GM19395 (cell line): ENCODE data around the gene UTRN.

Source experiments
- ATAC-seq: cut with Tn5 transposase; IDR thresholded peaks from one replicate; pipeline ENCODE4 v1.9.1; 2021; ENCODE audit warnings: mild to moderate bottlenecking, moderate library complexity; ENCODE audit not compliant: unreplicated experiment

The UTRN gene

DNA sequence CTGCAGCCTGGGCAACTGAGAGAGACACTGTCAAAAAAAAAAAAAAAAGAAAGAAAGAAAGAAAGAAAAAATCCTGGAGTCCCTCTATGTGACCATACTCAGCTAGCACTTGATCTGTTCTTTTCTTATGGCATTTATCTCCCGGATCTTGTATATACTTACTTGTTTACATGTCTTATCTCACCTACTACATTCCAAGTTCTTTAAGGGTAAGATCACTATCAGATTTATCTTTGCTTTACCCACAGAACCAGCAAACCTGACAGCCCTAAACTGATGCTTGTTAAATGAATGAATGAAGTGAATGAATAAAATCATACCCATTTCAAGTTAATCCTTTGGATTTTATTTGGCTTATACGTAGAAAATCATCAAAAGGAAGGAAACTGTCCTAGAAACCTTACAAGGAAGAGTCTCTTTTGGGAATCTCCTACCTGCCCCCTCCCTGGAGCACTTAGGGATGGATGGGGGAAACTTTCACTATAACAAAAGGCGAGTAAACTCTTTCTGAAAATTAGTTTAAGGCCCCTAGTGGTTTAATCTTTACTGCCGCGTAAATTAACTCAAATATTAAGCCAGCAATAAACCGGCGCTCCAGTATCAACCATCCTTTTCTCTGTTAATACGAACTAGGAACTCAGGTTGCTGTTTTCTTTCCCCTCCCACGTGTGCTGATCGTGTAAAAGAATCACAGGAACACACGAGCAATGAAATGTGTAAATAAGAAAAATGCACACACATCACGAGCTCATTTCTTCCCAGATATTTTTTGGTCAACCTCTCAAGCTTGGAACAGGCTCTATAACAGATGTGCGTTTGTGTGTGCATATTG lies 1.3 kb upstream of the UTRN start:
- no peak for ATAC-seq

DNA sequence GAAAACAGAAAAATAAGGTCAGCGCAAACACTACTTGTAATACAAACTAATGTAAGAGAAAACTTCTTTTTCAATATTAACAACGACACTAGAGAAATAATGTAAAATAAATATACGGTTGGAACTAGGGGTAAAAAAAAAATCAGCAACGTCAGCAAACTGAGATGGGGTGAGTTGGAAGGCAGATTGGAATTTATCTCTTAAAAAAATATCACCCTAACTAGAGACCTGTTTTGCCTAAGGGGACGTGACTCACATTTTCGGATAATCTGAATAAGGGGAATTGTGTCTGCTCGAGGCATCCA lies 705 bp upstream of the UTRN start:
- no peak for ATAC-seq

DNA sequence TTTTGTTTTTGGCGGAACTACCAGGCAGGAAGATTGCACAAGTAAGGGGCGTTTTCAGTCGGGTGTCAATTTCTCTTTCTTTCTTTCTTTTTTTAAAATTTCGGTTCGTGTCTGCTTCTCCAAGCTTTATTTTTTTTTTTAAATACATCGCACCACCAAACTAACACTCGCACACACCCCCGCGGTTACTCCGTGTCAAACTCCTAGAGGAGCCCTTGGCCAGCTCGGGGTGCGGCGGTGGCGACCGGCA lies 338 bp downstream of the UTRN start:
- ATAC-seq, result peak; percentile 41

DNA sequence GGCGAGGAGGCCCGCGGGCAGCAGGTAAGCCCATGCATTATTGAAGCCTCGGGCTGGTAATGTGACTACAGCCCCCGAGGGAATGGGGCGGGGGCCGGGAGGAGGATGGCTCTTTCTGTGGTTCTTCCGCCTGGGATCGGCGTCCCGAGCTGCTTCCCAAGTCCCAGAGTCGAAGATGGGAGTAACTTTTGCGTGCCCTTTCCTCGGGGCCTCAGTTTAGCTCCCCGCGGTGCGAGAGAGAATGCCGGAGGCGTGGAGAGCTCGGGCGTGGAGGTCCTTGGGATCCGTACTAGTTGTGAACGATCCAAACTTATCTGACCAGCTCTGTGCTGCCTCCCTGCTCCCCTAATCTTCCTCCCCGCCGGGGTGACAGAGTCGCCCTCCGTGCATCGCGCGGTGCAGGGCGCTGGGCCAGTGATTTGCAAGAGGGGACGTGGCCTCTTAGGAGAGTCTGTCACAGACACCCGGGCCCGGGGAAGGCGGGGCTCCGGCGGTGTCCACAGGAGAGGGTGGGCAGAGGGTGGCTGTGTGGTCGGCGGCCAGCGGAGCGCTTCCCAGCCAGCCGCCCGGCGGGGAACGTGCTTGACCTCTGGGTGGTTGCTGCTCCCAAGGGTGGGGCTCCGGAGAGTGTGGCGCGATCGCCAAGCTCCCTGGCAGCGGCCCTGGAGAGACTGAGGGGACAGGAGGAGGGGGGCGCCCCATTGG lies 815 bp downstream of the UTRN start:
- peak; percentile 44 for ATAC-seq

DNA sequence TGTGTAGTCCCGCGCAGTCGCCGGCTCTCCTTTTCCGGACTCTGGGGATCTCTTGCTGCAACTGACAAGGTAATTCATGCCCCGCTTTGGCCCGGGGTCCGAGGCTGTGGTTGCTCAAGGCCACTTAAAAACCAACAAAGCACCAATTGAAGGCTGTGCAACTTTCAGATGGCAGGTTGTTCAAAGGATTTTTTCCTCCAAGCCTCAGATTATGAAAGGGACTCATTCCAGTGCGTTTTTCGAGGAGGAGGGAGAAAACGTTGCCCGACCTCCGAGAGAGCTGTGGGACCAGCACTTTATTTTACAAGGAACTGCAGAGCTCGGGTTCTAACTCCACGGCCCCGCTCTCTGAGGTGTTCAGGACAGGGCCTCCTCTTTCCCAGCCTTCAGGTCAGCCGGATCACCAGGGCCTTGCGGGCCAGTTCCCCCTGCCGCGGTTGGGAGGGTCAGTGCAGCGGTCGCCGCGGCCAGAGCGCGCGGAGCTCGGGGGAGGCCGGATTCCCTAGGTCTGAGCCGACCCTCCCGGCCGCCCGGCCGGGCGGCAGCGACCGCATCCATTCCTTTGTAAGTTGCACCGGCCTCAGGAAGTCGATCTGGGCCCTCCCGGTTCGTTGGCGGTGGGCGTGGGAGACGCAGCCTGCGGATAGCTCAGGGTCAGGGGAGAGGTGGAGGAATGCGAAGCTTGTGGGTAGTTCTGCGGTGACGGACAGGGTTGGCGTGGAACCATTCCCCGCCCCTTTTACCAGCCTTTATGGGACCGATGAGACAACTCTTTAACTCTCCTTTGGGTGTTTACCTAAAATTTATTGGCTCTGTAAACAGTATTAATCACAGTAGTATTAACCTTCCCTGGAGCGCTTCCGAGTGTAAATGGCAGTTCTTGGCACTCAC lies 1.6 kb downstream of the UTRN start:
- ATAC-seq, result no peak

DNA sequence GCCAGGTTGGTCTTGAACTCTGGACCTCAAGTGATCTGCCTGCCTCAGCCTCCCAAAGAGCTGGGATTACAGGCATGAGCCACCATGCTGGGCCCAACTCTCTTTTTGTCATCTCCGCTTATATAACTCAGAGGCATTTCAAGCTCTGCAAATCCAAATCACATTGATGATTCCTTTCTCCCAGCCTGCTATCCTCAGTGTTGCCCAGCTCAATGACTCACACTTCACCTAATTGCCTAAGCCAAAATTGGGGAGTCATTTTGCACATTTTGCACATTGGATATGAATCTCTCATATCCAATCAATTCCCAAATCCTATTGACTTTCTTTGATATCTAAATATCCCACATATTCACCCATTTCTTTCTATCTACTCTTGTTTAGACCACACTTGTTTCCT lies 3.9 kb downstream of the UTRN start:
- ATAC-seq, result no peak

DNA sequence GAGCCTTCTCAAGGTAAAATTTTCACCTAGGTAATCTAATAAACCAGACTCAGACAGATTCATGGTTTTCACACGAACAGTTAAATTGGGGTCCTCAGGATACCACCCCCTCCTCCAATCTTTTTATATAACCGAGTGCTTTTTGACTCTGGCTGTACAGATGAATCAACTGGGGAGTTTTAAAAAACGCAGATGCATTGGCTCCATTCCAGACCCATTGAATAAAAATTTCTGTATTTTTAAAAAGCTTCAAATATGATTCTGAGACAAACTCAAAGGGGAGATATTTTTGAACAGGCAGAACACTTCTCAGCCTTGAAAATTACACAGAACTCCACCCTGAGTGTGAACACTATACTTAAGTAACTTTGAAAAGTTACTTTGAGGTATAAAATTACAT lies 7.2 kb downstream of the UTRN start:
- ATAC-seq, result no peak

DNA sequence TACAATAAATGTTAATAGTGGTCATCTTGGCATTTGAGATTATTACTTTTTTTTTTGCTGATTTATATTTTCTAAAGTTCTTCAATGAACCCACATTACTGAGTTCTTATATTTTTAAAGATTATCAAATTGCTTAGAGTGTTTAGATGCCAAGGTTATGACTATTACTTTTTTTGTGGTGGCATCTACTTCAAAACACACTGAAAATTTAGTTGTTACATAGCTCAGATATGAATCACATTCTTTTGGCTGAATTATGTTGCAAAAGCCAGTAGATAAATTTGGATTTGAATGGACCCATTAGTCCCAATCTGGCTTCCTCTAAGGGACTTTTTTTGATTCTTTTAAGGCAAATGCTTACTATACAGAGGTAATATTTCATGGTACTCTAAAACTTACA lies 8.9 kb downstream of the UTRN start:
- no peak for ATAC-seq

DNA sequence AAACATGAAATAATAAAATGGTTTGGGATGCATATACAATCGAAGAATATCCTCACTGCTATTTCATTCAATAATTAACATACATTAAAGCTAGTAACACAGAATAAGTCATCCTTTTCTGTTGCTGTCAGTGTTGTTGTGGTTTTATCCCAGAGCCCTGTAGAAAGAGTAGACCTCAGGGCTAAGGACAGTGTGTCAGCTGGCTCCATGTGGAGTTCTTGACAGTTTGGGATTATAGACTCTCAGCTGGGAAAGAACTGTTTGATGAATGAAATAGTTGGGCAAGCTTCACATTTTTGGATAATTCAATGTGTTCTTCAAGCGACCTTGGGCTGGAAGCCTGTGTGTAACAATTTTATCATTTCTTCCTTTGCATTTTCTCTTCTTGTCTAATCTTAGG lies 10.1 kb downstream of the UTRN start:
- no peak for ATAC-seq

DNA sequence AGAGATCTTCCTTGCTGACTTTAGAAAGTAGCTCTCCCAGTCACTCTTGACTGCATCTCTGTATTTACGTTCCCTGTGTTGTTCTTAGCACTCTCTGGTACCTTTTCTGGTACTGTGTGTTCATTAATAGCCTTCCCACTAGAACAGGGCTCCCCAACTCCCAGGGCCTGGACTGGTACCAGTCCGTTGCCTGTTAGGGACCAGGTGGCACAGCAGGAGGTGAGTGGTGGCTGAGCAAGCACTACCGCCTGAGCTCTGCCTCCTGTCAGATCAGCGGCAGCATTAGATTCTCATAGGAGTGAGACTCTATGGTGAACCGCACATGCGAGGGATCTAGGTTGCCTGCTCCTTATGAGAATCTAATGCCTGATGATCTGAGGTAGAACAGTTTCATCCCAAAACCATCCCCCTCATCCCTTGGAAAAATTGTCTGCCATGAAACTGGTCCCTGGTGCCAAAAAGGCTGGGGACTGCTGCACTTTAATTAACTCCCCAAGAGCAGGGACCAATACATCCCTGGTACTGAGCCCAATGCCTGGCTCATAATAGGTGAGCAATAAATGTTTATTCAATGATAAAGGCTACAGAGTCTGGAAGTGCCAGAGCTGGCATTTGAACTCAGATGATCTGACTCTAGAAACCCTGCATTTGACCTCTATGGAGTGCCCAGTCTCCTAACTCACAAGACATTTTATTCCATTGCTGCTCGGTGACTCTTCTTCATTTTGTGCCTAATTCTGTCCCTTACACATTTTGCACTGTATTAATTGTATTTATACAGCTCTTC lies 11.0 kb downstream of the UTRN start:
- no peak for ATAC-seq

DNA sequence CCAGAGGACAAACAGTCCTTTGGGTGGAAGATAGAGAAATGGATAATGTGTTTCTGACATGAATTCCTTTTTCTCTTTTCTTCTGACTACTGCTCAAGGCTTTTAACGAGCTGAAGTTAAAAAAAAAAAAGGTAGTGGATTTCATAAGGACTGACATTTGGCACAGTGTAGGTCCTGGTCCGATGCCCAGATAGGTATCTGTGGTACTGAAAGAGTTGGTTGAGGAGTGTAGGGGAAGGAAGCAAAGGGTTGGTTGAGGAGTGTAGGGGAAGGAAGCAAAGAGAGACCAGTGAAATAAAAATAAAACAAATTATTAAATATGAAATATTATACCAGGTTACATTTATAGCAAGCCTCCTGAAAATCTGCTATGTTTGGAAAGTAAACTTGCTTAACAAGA lies 11.8 kb downstream of the UTRN start:
- no peak for ATAC-seq

DNA sequence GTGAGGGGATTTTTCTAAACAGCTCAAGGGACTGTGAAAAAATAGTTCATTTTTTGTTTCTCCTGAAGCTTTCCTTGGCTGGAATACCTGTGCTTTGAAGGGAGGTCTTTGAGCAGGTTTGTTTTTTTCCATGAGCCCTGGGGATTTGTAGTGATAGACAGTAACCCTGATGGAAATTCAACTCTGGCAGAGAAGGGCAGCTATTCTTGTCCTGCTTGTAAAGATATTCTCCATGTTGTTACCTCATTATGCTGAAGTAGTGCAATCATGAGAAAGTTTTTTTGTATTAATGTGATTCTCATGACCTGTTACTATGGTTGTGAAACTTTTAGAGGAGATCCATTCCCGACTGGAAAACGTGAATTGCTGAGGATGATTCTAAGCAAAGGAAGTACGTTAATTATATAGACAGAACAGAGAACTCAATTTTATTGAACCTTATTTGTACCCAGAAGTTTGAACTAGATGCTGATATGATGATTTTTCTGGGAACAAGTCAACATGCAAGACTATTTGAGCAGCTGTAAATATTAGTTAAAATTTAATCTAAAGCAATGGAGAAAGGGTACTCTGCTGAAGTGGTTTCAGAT lies 12.5 kb downstream of the UTRN start:
- ATAC-seq, result no peak

DNA sequence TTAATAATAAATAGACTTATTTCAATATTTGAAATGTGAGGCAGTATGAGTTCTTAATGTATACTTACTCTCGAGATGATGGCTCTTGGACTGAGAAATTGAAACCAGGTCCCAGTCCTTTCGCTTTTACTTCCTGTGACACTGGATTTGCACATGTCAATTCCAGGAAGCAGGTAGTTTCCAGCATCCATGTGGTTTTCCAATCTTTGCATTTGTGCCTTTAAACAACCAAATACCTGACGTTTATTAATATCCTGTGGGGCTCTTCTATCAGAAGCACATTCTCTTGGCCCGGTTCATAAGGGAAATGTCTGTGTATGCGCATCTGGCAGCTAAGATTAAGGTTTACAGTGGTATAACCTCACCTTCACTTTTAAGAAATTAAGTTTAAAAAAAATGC lies 13.1 kb downstream of the UTRN start:
- no peak for ATAC-seq

DNA sequence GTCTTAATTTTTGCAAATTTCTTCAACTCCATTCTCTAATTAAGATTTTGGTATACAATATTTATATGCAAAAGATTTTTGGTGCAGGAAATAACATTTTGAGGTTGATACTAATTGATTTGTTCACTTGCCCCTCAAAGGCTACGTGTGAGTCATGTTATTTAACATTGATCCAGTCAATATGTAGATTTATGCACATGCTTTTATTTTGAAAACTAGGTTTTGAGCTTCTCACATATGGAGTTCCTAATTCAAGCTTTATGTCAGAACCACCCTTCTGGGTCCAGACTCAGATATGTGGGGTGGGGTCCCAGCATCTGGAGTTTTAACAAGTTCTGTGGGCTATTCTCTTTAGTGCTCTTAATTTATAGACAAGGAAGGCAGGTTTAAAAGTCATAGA lies 13.8 kb downstream of the UTRN start:
- no peak for ATAC-seq

DNA sequence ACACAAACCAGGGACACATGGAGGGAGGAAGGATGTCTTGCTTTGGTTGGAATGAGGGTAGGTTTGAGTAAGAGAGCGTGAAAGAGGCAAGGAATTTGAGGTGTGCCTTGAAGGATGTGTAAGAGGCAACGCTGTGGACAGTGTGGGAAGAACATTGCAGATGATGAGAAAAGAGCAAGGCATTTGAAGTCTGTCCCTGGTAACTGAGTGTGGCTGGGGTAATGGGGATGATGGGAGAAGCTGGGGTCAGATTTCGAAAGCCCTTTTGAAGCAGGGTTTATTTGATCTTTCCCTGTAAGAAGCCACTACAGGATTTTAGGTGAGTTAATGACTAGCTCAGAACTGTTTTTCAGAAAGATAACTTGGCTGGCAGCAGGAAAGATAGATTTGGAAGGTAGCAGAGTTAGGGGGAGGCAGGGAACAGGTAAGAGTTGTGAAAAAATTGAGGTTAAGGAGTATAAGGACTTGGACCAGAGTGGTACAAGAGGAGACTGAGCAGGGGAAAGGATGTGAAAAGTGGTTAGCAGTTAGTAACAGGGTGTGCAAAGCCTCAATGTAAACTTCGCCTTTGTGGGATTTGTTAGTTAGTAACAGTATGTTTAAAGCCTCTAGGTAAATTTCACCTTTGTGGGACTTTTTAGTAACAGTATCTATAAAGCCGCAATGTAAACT lies 17.7 kb downstream of the UTRN start:
- no peak for ATAC-seq

DNA sequence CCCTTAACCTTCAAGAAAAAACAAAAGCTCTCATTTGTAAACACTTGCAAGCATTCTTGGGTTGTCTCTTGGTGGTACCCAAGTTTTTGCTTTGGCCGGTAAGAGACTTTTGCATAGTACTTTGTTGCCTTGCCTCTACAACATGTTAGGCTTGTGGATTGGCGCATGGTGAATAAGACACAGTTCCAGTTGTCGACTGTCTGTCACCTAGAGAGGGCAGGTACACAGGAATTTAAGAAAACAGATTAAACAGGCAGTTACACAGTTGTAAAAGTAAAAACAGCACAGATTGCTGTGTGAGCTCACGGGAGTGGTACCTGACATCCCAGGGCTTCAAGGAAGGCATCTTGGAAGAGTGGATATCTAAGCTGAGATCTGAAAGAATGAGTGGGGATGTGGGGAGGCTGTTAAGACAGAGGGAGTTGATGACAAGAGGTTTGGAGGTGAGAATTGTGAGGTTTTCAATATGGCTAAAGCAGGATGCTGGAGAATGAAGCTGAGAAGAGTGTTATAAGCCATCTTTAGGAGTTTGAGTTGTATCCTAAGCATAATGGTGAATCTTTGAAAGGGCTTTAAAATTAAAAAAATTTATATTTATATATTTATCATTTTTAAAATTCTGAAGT lies 19.2 kb downstream of the UTRN start:
- ATAC-seq, result no peak

DNA sequence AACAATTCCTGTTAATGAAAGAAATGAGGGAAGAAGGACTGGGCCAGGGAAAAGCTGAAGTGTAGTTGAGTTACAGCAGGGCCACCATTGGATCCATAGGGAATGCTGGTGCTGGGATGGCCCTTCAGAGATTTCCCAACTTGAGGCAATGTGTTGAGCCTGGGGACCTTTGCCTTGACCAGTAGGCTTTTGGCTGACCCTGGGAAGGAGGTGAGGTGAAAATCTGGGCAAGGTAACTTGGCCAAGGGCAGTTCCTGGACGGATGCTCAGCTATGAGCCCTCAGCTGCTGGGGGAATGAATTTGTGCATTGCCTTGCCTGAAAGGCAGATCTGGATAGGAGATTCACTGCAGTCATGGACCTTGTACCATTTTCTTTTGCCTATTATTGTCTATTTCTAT lies 20.4 kb downstream of the UTRN start:
- ATAC-seq, result peak; percentile 47

DNA sequence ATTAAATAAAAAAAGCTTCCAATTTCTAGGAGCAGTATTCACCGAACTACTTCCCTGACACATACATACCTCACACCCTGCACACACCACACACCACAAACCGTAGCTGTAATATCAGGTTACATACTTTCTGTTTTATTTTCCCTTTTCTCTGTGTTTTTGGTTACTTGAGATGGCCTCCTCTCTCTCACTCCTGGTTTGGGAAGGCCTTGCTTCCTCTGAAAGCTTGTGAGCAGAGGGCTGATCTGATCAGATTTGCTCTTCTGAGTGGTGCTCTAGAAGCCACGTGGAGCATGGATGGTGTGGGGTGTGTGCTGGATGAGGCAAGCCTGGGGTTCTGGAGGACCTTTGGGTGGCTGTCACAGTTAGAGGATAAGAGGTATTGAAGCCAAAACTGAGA lies 20.9 kb downstream of the UTRN start:
- ATAC-seq, result peak; percentile 96

DNA sequence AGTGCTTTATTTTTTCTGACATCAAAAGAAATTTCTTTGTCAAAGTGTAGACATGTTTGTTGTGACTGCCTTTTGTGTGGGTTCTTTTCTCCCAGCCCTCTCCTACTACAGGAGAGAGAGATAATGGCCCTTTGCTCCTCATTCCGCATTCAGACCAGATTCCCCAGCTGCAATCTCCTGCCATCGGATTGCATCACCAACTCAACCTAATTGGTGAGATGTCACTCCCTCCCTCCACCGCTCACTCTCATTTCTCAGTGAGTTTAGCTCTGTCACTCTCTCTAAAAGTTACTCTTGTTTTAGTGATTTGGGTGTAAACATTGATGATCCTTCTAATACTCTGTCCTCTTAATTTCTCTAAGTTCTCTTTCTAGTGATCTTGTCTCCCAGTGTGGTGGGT lies 22.7 kb downstream of the UTRN start:
- no peak for ATAC-seq

DNA sequence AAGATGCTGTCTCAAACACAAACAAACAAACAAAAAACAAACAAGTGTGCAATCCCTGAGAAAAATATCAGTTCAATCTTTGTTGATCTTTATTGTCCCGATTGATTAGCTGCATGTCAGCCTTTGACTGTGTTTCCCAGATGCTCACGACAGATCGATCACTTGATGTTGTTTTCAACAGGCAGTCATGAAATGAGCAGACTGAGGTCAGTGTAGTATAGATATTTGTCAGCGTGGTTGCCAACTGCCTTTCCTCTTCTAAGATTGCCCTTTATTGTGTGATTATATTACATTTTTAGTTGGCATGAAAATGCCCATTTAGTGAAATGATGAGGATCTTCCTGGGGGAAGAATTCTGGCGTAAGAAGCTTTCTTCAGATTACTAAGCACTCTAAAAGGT lies 25.6 kb downstream of the UTRN start:
- no peak for ATAC-seq
